ENCODE data around the gene DNAJB6.

GRCh38 chr7:157383868-157384267, 47.1 kb downstream of the DNAJB6 start:
- TF ChIP-seq CTCF (IDR thresholded peaks at IDR 0.05) (no peak), POLR2A (IDR thresholded peaks at IDR 0.05) (no peak)

Data from lower leg skin (tissue), 3 donors.